NCI-H510A treated with DMSO at 0.1 percent for 48 hours (cell line): Measurements from ENCODE around the gene CHCHD4.
"Not testable (repeated sequence)": the region's sequence is repeated elsewhere in the genome, so short reads cannot be mapped to it uniquely, and the experiment has no call there.

Experiments used
- DNase-seq: peaks from one replicate; lab custom pipeline; 2025; lab: John Stamatoyannopoulos, UW

The CHCHD4 gene

GRCh38 chr3:14135581-14135980 lies 10.9 kb upstream of the CHCHD4 start:
- no peak for DNase-seq

- no peak for DNase-seq
These were observed 9.6 kb upstream of the CHCHD4 start for GRCh38 chr3:14134291-14134690.

GRCh38 chr3:14133876-14134275 lies 9.2 kb upstream of the CHCHD4 start:
- DNase-seq = no peak

GRCh38 chr3:14133188-14133800 lies 8.6 kb upstream of the CHCHD4 start:
- DNase-seq = no peak

GRCh38 chr3:14132689-14133088 lies 8.0 kb upstream of the CHCHD4 start:
- DNase-seq = no peak

- DNase-seq = no peak
These were observed 7.5 kb upstream of the CHCHD4 start for GRCh38 chr3:14132120-14132519.

- no peak for DNase-seq
These were observed 6.5 kb upstream of the CHCHD4 start for GRCh38 chr3:14131134-14131533.

GRCh38 chr3:14130707-14131106 lies 6.0 kb upstream of the CHCHD4 start:
- no peak for DNase-seq

- DNase-seq = no peak
These were observed 5.6 kb upstream of the CHCHD4 start for GRCh38 chr3:14130230-14130629.

GRCh38 chr3:14129296-14129695 lies 4.6 kb upstream of the CHCHD4 start:
- no peak for DNase-seq

GRCh38 chr3:14128724-14129123 lies 4.1 kb upstream of the CHCHD4 start:
- DNase-seq = no peak

- no peak for DNase-seq
These were observed 3.0 kb upstream of the CHCHD4 start for GRCh38 chr3:14127516-14128161.

GRCh38 chr3:14126887-14127505 lies 2.3 kb upstream of the CHCHD4 start:
- DNase-seq = no peak

- no peak for DNase-seq
These were observed 1.6 kb upstream of the CHCHD4 start for GRCh38 chr3:14126017-14126886.

- peak; percentile 18 for DNase-seq
These were observed 735 bp upstream of the CHCHD4 start for GRCh38 chr3:14125193-14126016.

GRCh38 chr3:14124223-14124614 lies 451 bp downstream of the CHCHD4 start:
- DNase-seq = peak; percentile 31

GRCh38 chr3:14123308-14124222 lies 1.1 kb downstream of the CHCHD4 start:
- no peak for DNase-seq

- no peak for DNase-seq
These were observed 2.4 kb downstream of the CHCHD4 start for GRCh38 chr3:14122301-14122700.

- DNase-seq = no peak
These were observed 2.8 kb downstream of the CHCHD4 start for GRCh38 chr3:14121859-14122258.

GRCh38 chr3:14120921-14121448 lies 3.7 kb downstream of the CHCHD4 start:
- DNase-seq = not testable (repeated sequence)
